Measurements from ENCODE around the gene CCDC85C. TPM values are rescaled to one million over a fixed set of nuclear protein-coding genes. Genes with fewer than 3 reads are reported as not detected.

The CCDC85C gene
- total and polyA plus RNA-seq, 2 of the 8 experiments (the other 6 are each of a cell fraction or from before 2014, with no cell fraction given): 16.8 to 35.8 TPM

GRCh38 chr14:99468081-99468480 is 135.9 kb downstream of the CCDC85C start:
- CTCF ChIA-PET (ENCODE audit: partially characterized antibody): interaction anchor here (1.6 kb wide), 1 partner anchor 27 kb away, joined by 4 read pairs; no protein-coding TSS in a partner anchor

More at GRCh38 chr14:99468081-99468480, 135.9 kb downstream of the CCDC85C start:
- H3K23me2 ChIP-seq (ENCODE audit: low read depth, low read length): no peaks in the 10 kb centered on the region
- H2BK5ac ChIP-seq (ENCODE audit: low read depth, low read length): no peak overlapping the region
- no peak overlapping the region for H2BK20ac ChIP-seq (ENCODE audit: low read length)
- H3K18ac ChIP-seq (ENCODE audit: extremely low read depth, low read length): no peak overlapping the region
- H3K14ac ChIP-seq (ENCODE audit: insufficient read length): no peak overlapping the region
- peaks cover 0 to 16% of the 10 kb centered on the region in 2 experiments for H4K20me1 ChIP-seq (replicated peaks in 1 of 2; ENCODE audit: control insufficient read depth in 1 of 2, insufficient read depth in 2 of 2, low read length in 2 of 2)
- H3K23ac ChIP-seq (ENCODE audit: insufficient read length): no peak overlapping the region
- no peak overlapping the region for H2BK120ac ChIP-seq (replicated peaks; ENCODE audit: low read depth, low read length)
- no peak overlapping the region for H4K5ac ChIP-seq (ENCODE audit: insufficient read length, low read depth, low read length)
- H3K4ac ChIP-seq (replicated peaks; ENCODE audit: insufficient read length, low read depth, low read length): no peak overlapping the region
- H3K4me2 ChIP-seq (ENCODE audit: insufficient read depth in 1 of 2, low read depth in 2 of 2, low read length in 2 of 2): no peak overlapping the region
- H4K8ac ChIP-seq (ENCODE audit: extremely low read depth, insufficient read depth, low read length): no peak overlapping the region
- no peak overlapping the region for H3K56ac ChIP-seq (replicated peaks; ENCODE audit: insufficient read length, low read depth, low read length)
- H3K27ac ChIP-seq (ENCODE audit: low read depth, low read length): no peak overlapping the region
- peaks cover 7% of the 10 kb centered on the region; the same call in 1 of the 2 replicates for H3K79me1 ChIP-seq (ENCODE audit: low read depth, low read length)
- WGBS, 2 experiments (ENCODE audit: extremely low coverage in 1 of 2, insufficient coverage in 1 of 2, insufficient read length in 1 of 2, insufficient replicate concordance in 2 of 2, low coverage in 1 of 2, low lambda C conversion rate in 2 of 2, missing lambda C conversion rate in 1 of 2): 91% methylated on average over 4 of the region's 4 CpGs; no CpG with 5 or more reads in 1 of the 2 experiments
- FAIRE-seq (no peak), DNase-seq (ENCODE audit: low read depth in 1 of 2, low spot score in 2 of 2) (no peak)
- H3K4me3 ChIP-seq (ENCODE audit: extremely low read depth in 1 of 4, insufficient read depth in 2 of 4, low read depth in 3 of 4, low read length in 4 of 4): no peak overlapping the region
- no peak overlapping the region for H4K91ac ChIP-seq (replicated peaks; ENCODE audit: insufficient read length, low read length)
- no peak overlapping the region for H2BK12ac ChIP-seq (ENCODE audit: low read depth, low read length)
- H3K79me2 ChIP-seq (ENCODE audit: control insufficient read depth in 1 of 2, insufficient read depth in 2 of 2, low read length in 2 of 2): peaks cover 8 to 79% of the 10 kb centered on the region in 2 experiments
- H3K9ac ChIP-seq (replicated peaks in 1 of 4; ENCODE audit: extremely low read depth in 1 of 4, low read depth in 3 of 4, low read length in 3 of 4): no peak overlapping the region
- H3K9me3 ChIP-seq (ENCODE audit: insufficient read depth in 2 of 2, low read depth in 1 of 2, low read length in 1 of 2): no peaks in the 10 kb centered on the region
- H3K27me3 ChIP-seq (replicated peaks in 1 of 4; ENCODE audit: control insufficient read depth in 3 of 4, extremely low read depth in 1 of 4, insufficient read depth in 3 of 4, low read length in 3 of 4): no peaks in the 10 kb centered on the region
- no peak overlapping the region for H2BK15ac ChIP-seq (ENCODE audit: low read length)
- POLR2A ChIA-PET (ENCODE audit: partially characterized antibody): interaction anchor here (0.8 to 1.4 kb wide), 2 partner anchors 8 to 27 kb away, joined by 3 read pairs; no protein-coding TSS in a partner anchor
- H2AK5ac ChIP-seq (ENCODE audit: low read depth, low read length): no peak overlapping the region
- peaks cover 0 to 6% (median 3%) of the 10 kb centered on the region in 4 experiments; a peak in 4 of 7 replicates for H3K4me1 ChIP-seq (replicated peaks in 1 of 4; ENCODE audit: control insufficient read depth in 3 of 4, insufficient read depth in 4 of 4, low read length in 3 of 4)
- peaks cover 0 to 5% (median 0%) of the 10 kb centered on the region in 4 experiments; a peak in 1 of 8 replicates for H3K36me3 ChIP-seq (ENCODE audit: control insufficient read depth in 2 of 4, insufficient read depth in 4 of 4, low read length in 3 of 4)
- no peak for TF ChIP-seq EGR1 (IDR thresholded peaks at IDR 0.05; ENCODE audit: borderline replicate concordance, low read depth, low read length)
- TF ChIP-seq MAFK (IDR thresholded peaks at IDR 0.05; ENCODE audit: low read depth, low read length): no peak
- no peak for TF ChIP-seq POLR2A (IDR thresholded peaks at IDR 0.05; ENCODE audit: control extremely low read depth in 1 of 2, low read depth in 2 of 2, low read length in 2 of 2)
- H2AFZ ChIP-seq (ENCODE audit: low read length): no peak overlapping the region

All from H1 (cell line).